Raji (cell line): Measurements from ENCODE around the gene ADIRF.

Experiments
- POLR2A ChIP-seq: IDR thresholded peaks from 2 replicates; pipeline ENCODE4 v1.6.1; 2011; ENCODE audit warnings: low read depth, low read length, control low read depth; ENCODE audit not compliant: insufficient read depth

ADIRF gene

GRCh38 chr10:86968271-86968993, at the start of gene ADIRF:
Gene ADIRF, plus strand, starts transcription at chr10:86968482. Its CDS starts 63 bp downstream, at chr10:86968545.
- TF ChIP-seq POLR2A = no peak

GRCh38 chr10:86922553-86922961, 45.7 kb upstream of the ADIRF start:
- TF ChIP-seq POLR2A = no peak

GRCh38 chr10:86929468-86930380, 38.6 kb upstream of the ADIRF start:
- TF ChIP-seq POLR2A = no peak

GRCh38 chr10:86931872-86932271, 36.4 kb upstream of the ADIRF start:
- TF ChIP-seq POLR2A = no peak

GRCh38 chr10:86932674-86933073, 35.6 kb upstream of the ADIRF start:
- no peak for TF ChIP-seq POLR2A

- no peak for TF ChIP-seq POLR2A
Measured at GRCh38 chr10:86936661-86937501, 31.4 kb upstream of the ADIRF start.

GRCh38 chr10:86937502-86938154, 30.7 kb upstream of the ADIRF start:
- TF ChIP-seq POLR2A = no peak

- no peak for TF ChIP-seq POLR2A
Measured at GRCh38 chr10:86938260-86938659, 30.0 kb upstream of the ADIRF start.

- TF ChIP-seq POLR2A = no peak
Measured at GRCh38 chr10:86940677-86941076, 27.6 kb upstream of the ADIRF start.

- no peak for TF ChIP-seq POLR2A
Measured at GRCh38 chr10:86941426-86941825, 26.9 kb upstream of the ADIRF start.

- TF ChIP-seq POLR2A = no peak
Measured at GRCh38 chr10:86941991-86942421, 26.3 kb upstream of the ADIRF start.

GRCh38 chr10:86942441-86943315, 25.6 kb upstream of the ADIRF start:
- no peak for TF ChIP-seq POLR2A

GRCh38 chr10:86943316-86944030, 24.8 kb upstream of the ADIRF start:
- no peak for TF ChIP-seq POLR2A
